GM18870 (cell line): Measurements from ENCODE around the gene MYL5.
"Not testable (repeated sequence)": the region's sequence is repeated elsewhere in the genome, so short reads cannot be mapped to it uniquely, and the experiment has no call there.

Experiments used
- ATAC-seq: cut with Tn5 transposase; IDR thresholded peaks from one replicate; pipeline ENCODE4 v1.9.1; 2021; ENCODE audit warnings: moderate library complexity; ENCODE audit not compliant: unreplicated experiment

Gene MYL5

GRCh38 chr4:722851-723360 is 48.6 kb downstream of the MYL5 start:
- no peak for ATAC-seq

- no peak for ATAC-seq
Measured at GRCh38 chr4:723751-724530, 49.6 kb downstream of the MYL5 start.

DNA sequence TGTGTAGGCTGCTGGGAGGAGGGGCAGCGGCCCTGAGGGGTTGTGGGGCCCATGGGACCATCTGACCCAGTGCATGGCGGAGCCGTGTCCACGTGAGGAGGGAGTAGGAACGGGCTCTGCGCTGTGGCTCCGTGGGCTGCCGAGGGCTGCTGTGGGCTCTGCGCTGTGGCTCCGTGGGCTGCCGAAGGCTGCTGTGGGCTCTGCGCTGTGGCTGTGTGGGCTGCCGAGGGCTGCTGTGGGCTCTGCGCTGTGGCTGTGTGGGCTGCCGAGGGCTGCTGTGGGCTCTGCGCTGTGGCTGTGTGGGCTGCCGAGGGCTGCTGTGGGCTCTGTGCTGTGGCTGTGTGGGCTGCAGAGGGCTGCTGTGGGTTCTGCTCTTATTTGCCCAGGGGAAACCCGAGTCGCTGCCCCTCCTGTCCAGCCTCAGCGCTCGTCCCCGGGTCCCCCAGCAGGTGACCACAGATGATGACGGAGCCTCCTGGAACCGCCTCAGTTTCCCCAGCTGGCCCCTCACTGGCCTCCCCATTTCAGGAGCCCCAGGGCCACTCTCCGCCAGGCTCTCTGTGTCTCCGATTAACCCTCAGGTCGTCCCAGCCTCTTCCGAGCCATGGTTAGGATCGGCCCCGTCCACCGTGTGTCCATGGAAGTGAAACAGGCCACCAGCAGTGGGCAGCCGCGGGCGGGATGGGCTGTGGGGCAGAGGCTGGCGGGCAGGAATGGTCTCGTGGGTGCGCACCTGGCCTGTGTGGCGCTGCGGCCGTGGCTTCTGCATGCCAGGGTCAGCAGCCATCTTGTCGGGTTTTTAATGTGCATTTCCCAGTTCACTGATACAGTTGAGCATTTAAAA is 51.3 kb downstream of the MYL5 start:
- ATAC-seq: no peak

GRCh38 chr4:726235-726787 is 52.0 kb downstream of the MYL5 start:
- ATAC-seq: no peak

- ATAC-seq: no peak
Measured at GRCh38 chr4:726838-727237, 52.5 kb downstream of the MYL5 start.

DNA sequence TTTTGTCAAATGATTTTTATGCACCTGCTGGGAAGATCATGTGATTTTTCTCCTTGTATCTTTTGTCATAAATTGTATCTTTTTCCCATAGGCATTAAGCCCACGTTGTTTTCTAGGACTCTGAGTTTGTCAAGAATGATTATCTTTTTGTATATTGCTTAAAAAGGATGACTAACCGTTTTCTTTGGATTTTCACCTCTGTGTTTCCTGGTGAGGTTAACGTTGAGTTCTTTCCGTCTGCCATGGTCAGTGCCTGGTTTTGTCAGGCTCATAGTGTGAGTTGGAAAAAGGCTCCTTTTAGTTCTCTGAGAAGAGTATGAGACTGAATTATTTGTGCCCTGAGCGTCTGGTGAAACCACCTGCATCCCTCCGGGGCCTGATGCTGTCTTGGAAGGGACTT is 53.2 kb downstream of the MYL5 start:
- no peak for ATAC-seq

DNA sequence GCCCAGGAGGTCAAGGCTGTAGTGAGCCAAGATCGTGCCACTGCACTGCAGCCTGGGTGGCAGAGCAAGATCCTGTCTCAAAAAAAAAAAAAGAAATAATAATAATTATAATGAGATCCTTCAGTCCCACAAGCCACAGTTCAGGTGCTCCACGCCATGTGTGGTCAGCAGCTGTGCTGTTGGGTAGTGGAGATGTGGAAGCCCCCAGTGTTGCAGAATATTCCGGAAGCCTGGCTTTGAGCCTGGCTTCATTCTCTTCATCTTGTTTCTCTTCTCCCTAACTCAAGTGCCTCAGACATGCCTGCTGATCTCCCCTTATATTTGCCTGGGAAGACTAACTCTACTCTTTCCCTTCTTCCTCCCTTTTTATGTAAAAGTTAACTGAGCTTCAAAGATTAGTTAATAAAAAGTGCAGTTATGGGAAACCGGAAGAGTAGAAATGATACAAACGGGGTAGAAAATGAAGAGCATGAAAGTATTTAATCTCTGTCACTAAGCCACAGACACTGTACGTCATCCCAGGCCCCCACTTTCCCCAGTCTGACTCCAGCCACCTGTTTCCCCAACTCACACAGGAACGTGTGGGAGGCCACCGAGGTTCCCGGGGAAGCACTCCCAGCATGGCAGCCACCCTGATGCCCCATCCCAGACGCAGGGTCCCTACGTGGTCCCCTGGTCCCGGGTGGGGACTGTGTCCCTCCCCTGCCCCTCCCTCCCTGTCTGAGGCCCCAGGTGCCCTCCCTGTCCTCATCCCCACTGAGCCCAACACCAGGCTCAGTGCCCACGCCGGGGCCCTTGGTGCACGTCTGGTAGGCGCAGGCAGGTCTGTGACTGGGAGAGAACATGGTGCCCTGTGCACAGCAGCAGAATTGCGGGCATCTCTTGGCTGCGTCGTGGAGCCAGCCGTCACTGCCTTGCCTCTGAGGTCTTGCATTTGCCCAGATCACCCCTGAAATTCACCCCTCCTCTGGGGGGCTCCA is 55.3 kb downstream of the MYL5 start:
- no peak for ATAC-seq

DNA sequence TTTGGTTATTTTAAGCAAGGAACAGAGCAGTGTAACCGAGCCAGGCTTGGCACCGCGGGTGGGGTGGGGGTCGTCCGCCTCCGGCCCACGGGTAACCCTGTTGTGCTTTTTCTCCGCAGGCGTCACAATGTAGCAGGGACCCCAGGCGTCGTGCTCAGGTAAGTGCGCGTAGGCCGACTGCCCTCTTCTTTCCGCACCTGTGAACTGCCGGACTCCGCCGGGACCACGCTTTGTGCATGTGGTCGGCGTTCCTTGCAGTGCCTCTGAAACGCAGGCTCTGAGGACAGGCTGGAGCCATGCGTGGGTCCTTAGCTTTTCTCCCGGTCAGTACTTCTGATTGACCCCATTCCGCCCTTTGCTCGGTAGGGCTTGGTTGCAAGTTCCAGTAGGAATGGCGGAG is 56.2 kb downstream of the MYL5 start:
- ATAC-seq: no peak

DNA sequence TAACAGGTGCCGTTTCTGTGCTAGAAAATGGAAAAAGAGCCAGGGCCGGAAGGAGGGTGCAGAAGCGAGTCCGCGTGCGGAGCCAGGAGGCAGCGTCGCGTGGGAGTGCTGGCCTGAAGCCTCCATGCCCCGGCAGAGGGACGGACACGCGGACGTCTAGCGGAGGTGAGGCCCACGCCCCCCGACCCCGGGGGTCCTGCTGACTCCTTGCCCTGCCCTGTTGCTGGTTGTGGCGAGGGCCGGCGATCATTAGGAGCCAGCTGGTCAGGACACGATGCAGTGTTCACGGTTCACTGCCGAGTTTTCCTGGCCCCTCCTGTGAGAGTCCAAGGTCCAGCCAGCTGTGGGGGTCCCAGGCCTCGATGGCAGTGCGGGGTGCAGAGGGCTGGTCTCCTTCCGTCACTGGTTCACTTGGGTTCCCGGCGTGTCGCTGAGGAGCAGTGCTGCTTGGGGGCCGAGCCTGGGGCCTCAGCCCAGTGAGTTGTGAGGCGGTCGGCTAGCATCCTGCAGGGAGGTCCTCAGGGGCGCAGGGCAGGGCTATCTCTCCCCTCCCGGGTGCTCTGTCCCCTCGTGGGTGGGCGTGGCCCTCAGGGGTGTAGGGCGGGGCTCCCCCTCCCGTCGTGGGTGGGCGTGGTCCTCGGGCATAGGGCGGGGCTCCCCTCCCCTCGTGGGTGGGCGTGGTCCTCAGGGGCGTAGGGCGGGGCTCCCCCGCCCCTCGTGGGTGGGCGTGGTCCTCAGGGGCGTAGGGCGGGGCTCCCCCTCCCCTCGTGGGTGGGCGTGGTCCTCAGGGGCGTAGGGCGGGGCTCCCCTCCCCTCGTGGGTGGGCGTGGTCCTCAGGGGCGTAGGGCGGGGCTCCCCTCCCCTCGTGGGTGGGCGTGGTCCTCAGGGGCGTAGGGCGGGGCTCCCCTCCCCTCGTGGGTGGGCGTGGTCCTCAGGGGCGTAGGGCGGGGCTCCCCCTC is 56.9 kb downstream of the MYL5 start:
- ATAC-seq: not testable (repeated sequence)
